ENCODE data around the gene SMC3.

Gene SMC3

DNA sequence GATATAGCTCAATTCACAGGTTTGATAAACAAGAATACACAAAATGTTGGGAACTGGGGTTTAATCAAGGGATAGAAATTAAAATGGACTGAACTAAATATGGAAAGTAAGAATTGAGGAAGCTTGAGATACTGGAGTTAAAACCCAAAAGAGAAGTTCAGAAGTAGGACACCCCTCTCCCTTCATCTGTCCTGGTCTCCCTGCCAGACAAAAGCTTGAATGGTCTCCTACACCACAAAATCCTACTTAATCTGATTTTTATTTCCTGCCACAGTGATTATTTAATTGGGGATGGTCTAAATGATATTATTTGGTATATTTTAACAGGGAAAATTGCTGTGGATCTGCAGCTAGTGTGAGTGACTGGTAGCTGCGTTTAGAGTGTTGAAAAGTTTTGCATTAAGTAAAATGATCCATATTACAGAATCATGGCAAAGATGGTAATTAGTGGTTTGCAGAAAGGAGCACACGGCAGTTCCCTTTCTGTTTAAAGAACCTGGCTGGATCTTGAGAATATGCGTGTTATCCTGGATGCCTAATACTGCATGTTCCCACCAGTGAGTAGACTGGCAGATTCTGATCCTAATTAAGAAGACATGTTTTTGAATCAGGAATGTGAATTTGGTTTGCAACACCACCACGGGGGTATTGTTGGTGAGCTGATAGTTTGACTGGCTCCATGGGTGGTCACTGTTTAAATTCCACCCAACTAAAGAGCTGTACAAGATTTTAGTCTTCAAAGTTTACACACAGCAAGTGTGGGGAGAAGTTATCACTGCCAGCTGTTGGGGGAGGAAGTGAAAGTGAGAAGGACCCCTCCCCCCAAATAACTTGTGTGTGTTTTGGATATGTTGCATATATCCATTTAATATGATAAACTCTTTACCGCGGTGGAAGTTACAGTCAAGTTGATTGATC is 82.1 kb downstream of the SMC3 start:
- DNase-seq = no peak

- DNase-seq = no peak
Observed at GRCh38 chr10:110650265-110650668, 82.8 kb downstream of the SMC3 start.

DNA sequence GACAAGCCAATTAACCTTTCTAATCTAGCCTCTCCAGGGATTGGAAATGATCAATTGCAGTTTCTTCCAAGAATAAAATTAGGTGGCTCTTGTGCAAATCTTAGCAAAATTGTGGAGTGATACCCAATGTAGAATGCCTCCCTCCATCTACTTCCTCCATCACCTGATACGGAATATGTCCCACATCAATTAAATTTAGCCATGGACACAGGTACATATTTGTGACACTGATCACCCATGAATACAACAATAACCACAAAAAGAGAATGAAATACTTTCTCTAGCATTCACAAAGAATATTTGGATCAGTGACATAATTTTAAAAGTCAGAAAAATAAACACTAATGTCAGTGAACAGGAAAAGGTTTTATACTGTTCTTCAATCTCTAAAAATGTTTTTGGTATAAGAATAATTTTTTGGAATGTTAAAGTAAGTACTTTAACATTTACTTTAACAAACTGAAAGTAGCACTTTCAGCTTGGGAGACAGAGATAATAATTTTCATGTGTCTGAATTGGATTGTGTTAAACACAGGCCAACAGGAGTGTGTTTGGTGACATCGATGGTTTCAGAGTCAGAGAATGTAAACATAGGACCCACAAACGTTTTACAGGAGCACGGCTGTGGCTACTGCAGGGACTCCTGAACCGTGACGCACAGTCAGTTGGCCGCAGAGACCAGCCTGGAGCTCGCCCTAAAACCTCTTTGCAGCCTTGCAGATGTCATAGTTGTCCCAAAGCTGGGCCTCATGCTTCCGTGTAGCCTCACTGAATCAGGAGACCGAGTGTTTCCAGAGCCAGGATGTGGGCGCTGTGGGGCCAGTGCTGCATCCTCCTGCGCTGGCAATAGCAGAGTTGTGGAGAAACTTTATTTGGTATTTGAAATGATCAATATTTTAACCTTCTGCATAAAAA is 83.8 kb downstream of the SMC3 start:
- DNase-seq = no peak

- DNase-seq = no peak
Observed at GRCh38 chr10:110652475-110653118, 85.1 kb downstream of the SMC3 start.
